ENCODE results near the gene MYH14. TPM values are rescaled to one million over a fixed set of nuclear protein-coding genes. Genes with fewer than 3 reads are reported as not detected.

MYH14 gene
- polyA plus RNA-seq, 1 donor from 2014 or later: not detected

GRCh38 chr19:50332244-50333038 is 129.0 kb downstream of the MYH14 start (continued):
- TF ChIP-seq CTCF (IDR thresholded peaks at IDR 0.05; ENCODE audit: poor library complexity, severe bottlenecking): no peak
- no peak for TF ChIP-seq RAD21 (conservative IDR thresholded peaks at IDR 0.05)

GRCh38 chr19:50333235-50333736 is 129.9 kb downstream of the MYH14 start:
- Histone ChIP-seq H3K9me3 (ENCODE audit: low read length) (no peaks in the 10 kb centered on the region), H3K36me3 (ENCODE audit: insufficient read depth, low read length) (no peaks in the 10 kb centered on the region), H3K27ac (ENCODE audit: low read length) (peak overlapping the region; percentile 79), H3K79me2 (replicated peaks; ENCODE audit: insufficient read depth, low read length) (no peaks in the 10 kb centered on the region), H3K4me2 (ENCODE audit: low read length) (peak overlapping the region; percentile 58), H2AFZ (ENCODE audit: low read depth, low read length) (peak overlapping the region; percentile 58), H3F3A (ENCODE audit: insufficient read depth, low read length, poor library complexity, severe bottlenecking) (no peaks in the 10 kb centered on the region), H3K9me2 (ENCODE audit: insufficient read depth, low read length) (no peaks in the 10 kb centered on the region), H4K20me1 (ENCODE audit: insufficient read depth) (no peaks in the 10 kb centered on the region), H3K4me3 (ENCODE audit: low read length) (peak overlapping the region; percentile 86), H3K9ac (ENCODE audit: low read length) (peak overlapping the region; percentile 67), H3K27me3 (ENCODE audit: insufficient read depth, low read depth, low read length) (no peaks in the 10 kb centered on the region)
- TF ChIP-seq EP300 (conservative IDR thresholded peaks at IDR 0.05; ENCODE audit: poor library complexity, severe bottlenecking) (no peak), MXI1 (conservative IDR thresholded peaks at IDR 0.05; ENCODE audit: poor library complexity, severe bottlenecking) (no peak), CTCF (IDR thresholded peaks at IDR 0.05; ENCODE audit: poor library complexity, severe bottlenecking) (peak; percentile 41), POLR2AphosphoS5 (IDR thresholded peaks at IDR 0.05) (peak; percentile 35), TAF1 (IDR thresholded peaks at IDR 0.05; ENCODE audit: low read depth) (no peak)

GRCh38 chr19:50333737-50334617 is 130.6 kb downstream of the MYH14 start:
- no peaks in the 10 kb centered on the region for H3F3A ChIP-seq (ENCODE audit: insufficient read depth, low read length, poor library complexity, severe bottlenecking)
- peak overlapping the region; percentile 79 for H3K27ac ChIP-seq (ENCODE audit: low read length)
- no peak for TF ChIP-seq SMC3 (conservative IDR thresholded peaks at IDR 0.05; ENCODE audit: poor library complexity)
- peak; percentile 81 for TF ChIP-seq POLR2AphosphoS5 (IDR thresholded peaks at IDR 0.05)
- H3K27me3 ChIP-seq (ENCODE audit: insufficient read depth, low read depth, low read length): no peaks in the 10 kb centered on the region
- H3K9me3 ChIP-seq (ENCODE audit: low read length): no peaks in the 10 kb centered on the region
- no peaks in the 10 kb centered on the region for H3K36me3 ChIP-seq (ENCODE audit: insufficient read depth, low read length)
- H3K9ac ChIP-seq (ENCODE audit: low read length): peak overlapping the region; percentile 67
- no peaks in the 10 kb centered on the region for H3K9me2 ChIP-seq (ENCODE audit: insufficient read depth, low read length)
- H3K79me2 ChIP-seq (replicated peaks; ENCODE audit: insufficient read depth, low read length): no peaks in the 10 kb centered on the region
- H4K20me1 ChIP-seq (ENCODE audit: insufficient read depth): no peaks in the 10 kb centered on the region
- peak overlapping the region; percentile 58 for H2AFZ ChIP-seq (ENCODE audit: low read depth, low read length)
- H3K4me3 ChIP-seq (ENCODE audit: low read length): peak overlapping the region; percentile 86
- no peak overlapping the region for H3K4me2 ChIP-seq (ENCODE audit: low read length)
